OCI-LY3 (cell line): Measurements from ENCODE around the gene PACSIN2.
"Not testable (repeated sequence)": the region's sequence is repeated elsewhere in the genome, so short reads cannot be mapped to it uniquely, and the experiment has no call there.

Source experiments
- H2AFZ ChIP-seq: fragments of 200-600, 300-600 bp; shearing (Covaris generic); 2 replicates; pipeline ENCODE4 v1.6.0; 2014; ENCODE audit warnings: antibody characterized with exemption, low read depth, low read length
- H3K27ac ChIP-seq: fragments of 200-600, 300-600 bp; sonication (generic); 2 replicates; pipeline ENCODE4 v1.5.1; 2014; ENCODE audit warnings: mild to moderate bottlenecking, low read length, moderate library complexity, mixed read lengths
- H3K27me3 ChIP-seq: fragments of 200-600, 300-600 bp; sonication (generic); 2 replicates; pipeline ENCODE4 v1.6.1; 2014; ENCODE audit warnings: low read depth, low read length, mixed read lengths
- H3K36me3 ChIP-seq: fragments of 200-600, 300-600 bp; sonication (generic); replicated peaks from 2 replicates; pipeline ENCODE3; 2014; ENCODE audit warnings: low read depth, low read length, mixed read lengths
- H3K4me1 ChIP-seq: fragments of 300-600, 200-600 bp; sonication (generic); 2 replicates; pipeline ENCODE4 v1.6.1; 2014; ENCODE audit warnings: low read length, mixed read lengths
- H3K4me2 ChIP-seq: fragments of 200-600, 300-600 bp; sonication (generic); 2 replicates; pipeline ENCODE4 v1.6.1; 2014; ENCODE audit warnings: low read length, mixed read lengths
- H3K4me3 ChIP-seq: fragments of 300-600, 200-600 bp; sonication (generic); 2 replicates; pipeline ENCODE4 v1.5.1; 2014; ENCODE audit warnings: antibody characterized with exemption, mild to moderate bottlenecking, low read length, moderate library complexity
- H3K79me2 ChIP-seq: fragments of 300-600, 200-600 bp; shearing (Covaris generic); 2 replicates; pipeline ENCODE4 v1.6.1; 2014; ENCODE audit warnings: mild to moderate bottlenecking, low read length, mixed read lengths
- H3K9ac ChIP-seq: fragments of 300-600, 200-600 bp; shearing (Covaris generic); 2 replicates; pipeline ENCODE4 v1.6.0; 2014; ENCODE audit warnings: mild to moderate bottlenecking, low read length, moderate library complexity
- H3K9me3 ChIP-seq: fragments of 200-600, 300-600 bp; shearing (Covaris generic); 2 replicates; pipeline ENCODE4 v1.6.1; 2014; ENCODE audit warnings: low read length, mixed read lengths; ENCODE audit not compliant: insufficient read depth
- H4K20me1 ChIP-seq: fragments of 200-600, 300-600 bp; sonication (generic); 2 replicates; pipeline ENCODE4 v1.6.1; 2016; ENCODE audit warnings: low read length, mixed read lengths; ENCODE audit not compliant: insufficient read depth
- EZH2phosphoT487 ChIP-seq: fragments of 200-600 bp; shearing (Covaris generic); IDR thresholded peaks from 2 replicates; pipeline ENCODE4 v1.6.1; 2018; ENCODE audit warnings: antibody characterized with exemption, mixed run types, low read depth
- TF ChIP-seq, protein P1 (sequence below): fragments of 200-600, 300-600 bp; sonication (generic); IDR thresholded peaks from 2 replicates; pipeline ENCODE4 v1.5.1; 2014; ENCODE audit warnings: antibody characterized with exemption, low read length, low read depth

Gene PACSIN2

GRCh38 chr22:42961810-42962209, 53.1 kb downstream of the PACSIN2 start:
- H4K20me1 ChIP-seq: peaks cover 10% of the 10 kb centered on the region
- H2AFZ ChIP-seq: no peak overlapping the region
- peaks cover 6% of the 10 kb centered on the region for H3K36me3 ChIP-seq
- no peak overlapping the region for H3K4me2 ChIP-seq
- no peaks in the 10 kb centered on the region for H3K27me3 ChIP-seq
- H3K9me3 ChIP-seq: no peaks in the 10 kb centered on the region
- H3K4me1 ChIP-seq: peaks cover 73% of the 10 kb centered on the region
- no peak overlapping the region for H3K4me3 ChIP-seq
- TF ChIP-seq, protein P1, sequence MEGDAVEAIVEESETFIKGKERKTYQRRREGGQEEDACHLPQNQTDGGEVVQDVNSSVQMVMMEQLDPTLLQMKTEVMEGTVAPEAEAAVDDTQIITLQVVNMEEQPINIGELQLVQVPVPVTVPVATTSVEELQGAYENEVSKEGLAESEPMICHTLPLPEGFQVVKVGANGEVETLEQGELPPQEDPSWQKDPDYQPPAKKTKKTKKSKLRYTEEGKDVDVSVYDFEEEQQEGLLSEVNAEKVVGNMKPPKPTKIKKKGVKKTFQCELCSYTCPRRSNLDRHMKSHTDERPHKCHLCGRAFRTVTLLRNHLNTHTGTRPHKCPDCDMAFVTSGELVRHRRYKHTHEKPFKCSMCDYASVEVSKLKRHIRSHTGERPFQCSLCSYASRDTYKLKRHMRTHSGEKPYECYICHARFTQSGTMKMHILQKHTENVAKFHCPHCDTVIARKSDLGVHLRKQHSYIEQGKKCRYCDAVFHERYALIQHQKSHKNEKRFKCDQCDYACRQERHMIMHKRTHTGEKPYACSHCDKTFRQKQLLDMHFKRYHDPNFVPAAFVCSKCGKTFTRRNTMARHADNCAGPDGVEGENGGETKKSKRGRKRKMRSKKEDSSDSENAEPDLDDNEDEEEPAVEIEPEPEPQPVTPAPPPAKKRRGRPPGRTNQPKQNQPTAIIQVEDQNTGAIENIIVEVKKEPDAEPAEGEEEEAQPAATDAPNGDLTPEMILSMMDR: no peak
- TF ChIP-seq EZH2phosphoT487: no peak
- no peak overlapping the region for H3K9ac ChIP-seq
- H3K79me2 ChIP-seq: peaks cover 48% of the 10 kb centered on the region
- no peak overlapping the region for H3K27ac ChIP-seq

- H3K4me2 ChIP-seq, H3K9me3 ChIP-seq, H3K27me3 ChIP-seq, H4K20me1 ChIP-seq, H3K36me3 ChIP-seq, H3K4me3 ChIP-seq, H2AFZ ChIP-seq, H3K27ac ChIP-seq, H3K9ac ChIP-seq: not testable (repeated sequence)
- Histone ChIP-seq H3K4me1 (peaks cover 68% of the 10 kb centered on the region), H3K79me2 (peaks cover 47% of the 10 kb centered on the region)
Observed at GRCh38 chr22:42961400-42961690, 53.6 kb downstream of the PACSIN2 start.

- no peak overlapping the region for H3K4me3 ChIP-seq
Observed at GRCh38 chr22:42960531-42961399, 54.2 kb downstream of the PACSIN2 start.

GRCh38 chr22:42959576-42960509, 55.1 kb downstream of the PACSIN2 start:
- Histone ChIP-seq H3K9me3 (no peaks in the 10 kb centered on the region; the same call in 1 of the 2 replicates), H3K36me3 (peaks cover 18% of the 10 kb centered on the region), H2AFZ (no peak overlapping the region), H3K27ac (no peak overlapping the region), H3K4me2 (peak overlapping the region; percentile 71), H3K27me3 (no peaks in the 10 kb centered on the region), H3K4me3 (peak overlapping the region; percentile 45), H3K4me1 (peaks cover 53% of the 10 kb centered on the region), H3K9ac (0 out of 2 replicates have a peak overlapping the region, but pooled peaks have one; percentile 1), H4K20me1 (peaks cover 5% of the 10 kb centered on the region), H3K79me2 (peaks cover 56% of the 10 kb centered on the region)
- TF ChIP-seq EZH2phosphoT487: no peak
- TF ChIP-seq, protein P1: no peak

More at GRCh38 chr22:42960531-42961399, 54.2 kb downstream of the PACSIN2 start:
- Histone ChIP-seq H3K9me3 (no peaks in the 10 kb centered on the region; the same call in 1 of the 2 replicates), H3K27me3 (no peaks in the 10 kb centered on the region), H3K79me2 (peaks cover 47% of the 10 kb centered on the region), H3K27ac (no peak overlapping the region), H2AFZ (no peak overlapping the region), H3K4me2 (no peak overlapping the region), H3K36me3 (peaks cover 9% of the 10 kb centered on the region), H3K9ac (no peak overlapping the region), H4K20me1 (peaks cover 10% of the 10 kb centered on the region), H3K4me1 (peaks cover 62% of the 10 kb centered on the region)
- no peak for TF ChIP-seq EZH2phosphoT487
- TF ChIP-seq, protein P1: no peak
